Epidermal melanocyte (primary cell): ENCODE results near the gene SUCLG2.

Source experiments
- DNase-seq: peaks from one replicate; pipeline ENCODE4 v3.0.0; 2011; ENCODE audit warnings: low spot score; ENCODE audit not compliant: insufficient read length

The SUCLG2 gene

DNA sequence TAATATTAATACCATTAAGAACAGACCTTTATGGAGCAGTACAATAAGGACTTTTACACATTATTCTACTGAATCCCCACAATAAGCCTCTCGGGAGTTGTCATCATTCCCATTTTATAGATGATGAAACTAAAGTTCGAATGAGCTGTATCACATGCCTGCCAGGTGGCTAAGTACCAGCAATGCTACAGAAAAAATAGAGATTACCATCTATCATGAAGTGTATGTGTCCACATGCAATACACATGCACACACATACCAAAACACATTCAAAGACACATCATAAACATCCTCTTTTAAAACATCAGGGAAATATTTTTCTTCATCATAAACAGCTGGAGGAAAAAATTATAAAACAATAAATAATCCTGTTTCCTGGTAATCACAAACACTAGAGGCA is 136.6 kb downstream of the SUCLG2 start:
- DNase-seq, result no peak

DNA sequence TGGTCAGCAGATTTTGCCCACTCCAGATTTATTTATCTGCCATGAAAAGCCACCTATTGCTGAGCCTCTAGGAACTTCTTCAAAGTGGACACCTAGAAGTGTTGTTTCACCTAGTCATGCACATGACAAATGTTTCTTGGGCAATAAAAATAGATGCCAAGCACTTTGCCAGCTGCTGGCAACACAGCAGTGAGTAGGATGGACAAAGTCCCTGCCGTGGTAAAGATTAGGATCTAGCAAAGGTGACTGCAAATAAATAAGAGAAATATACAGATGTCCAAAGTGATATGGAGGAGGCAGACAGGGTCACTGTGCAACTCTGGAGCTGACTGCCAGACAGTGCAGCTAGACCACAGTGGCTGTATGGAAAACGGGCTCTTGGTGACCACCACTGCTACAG is 137.9 kb downstream of the SUCLG2 start:
- DNase-seq, result no peak

GRCh38 chr3:67515778-67516177 is 138.6 kb downstream of the SUCLG2 start:
- DNase-seq, result no peak

- DNase-seq, result no peak
Measured at GRCh38 chr3:67509471-67510075, 144.8 kb downstream of the SUCLG2 start.

DNA sequence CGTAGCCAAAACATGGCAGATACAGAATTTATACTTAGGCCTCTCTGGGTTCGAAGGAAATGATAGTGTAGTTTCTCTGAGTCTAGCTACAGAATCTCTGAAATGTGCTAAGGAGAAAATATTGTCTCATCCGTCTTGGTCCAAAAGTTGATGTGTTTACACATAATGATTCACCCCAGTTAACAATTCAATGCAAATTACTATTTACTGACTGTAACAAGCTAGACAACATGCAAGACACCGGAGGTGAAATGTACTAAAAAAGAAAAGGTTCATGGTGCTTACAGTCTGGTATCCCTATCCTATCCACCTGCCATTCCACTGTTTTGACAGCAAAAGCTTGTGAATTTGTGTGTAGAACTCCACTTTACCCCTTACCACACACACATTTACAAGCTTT is 146.8 kb downstream of the SUCLG2 start:
- DNase-seq, result no peak

DNA sequence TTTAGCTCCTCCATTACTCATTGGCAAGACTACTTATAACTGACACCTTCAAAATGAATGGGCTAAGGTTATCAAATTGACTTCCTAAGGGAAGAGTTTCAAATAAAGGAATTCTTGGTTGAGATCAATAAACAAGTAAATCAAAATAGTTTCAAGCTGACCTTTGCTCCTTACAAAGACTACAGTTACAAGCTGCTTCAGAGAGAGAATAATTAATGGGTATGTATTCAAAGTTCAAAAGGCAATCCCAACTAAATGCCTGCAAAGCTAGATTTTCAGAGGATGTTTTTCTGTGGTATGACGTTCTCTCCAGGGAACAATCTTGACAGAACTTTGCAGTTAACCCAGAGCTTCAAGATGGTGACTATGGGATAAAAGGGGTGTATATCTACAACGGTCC is 153.7 kb downstream of the SUCLG2 start:
- DNase-seq, result no peak

DNA sequence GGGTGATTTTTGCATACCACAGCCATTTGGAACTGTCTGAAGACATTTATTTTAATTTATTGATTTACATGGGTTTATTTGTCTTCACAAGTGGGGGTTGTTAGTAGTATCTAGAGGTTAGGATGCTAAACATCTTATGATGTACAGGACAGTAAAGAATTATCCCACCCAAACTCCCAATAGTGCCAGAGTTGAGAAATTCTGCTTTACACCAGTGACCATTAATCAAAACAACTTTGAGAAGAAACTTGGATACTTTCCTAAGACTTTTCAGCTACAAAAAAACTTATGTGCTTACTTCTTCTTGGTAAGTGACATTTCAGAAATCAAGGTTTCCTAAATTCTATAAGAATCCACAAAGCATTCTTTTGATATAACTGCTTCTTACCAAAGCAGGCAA is 156.7 kb downstream of the SUCLG2 start:
- DNase-seq, result no peak

- no peak for DNase-seq
Measured at GRCh38 chr3:67495751-67496150, 158.7 kb downstream of the SUCLG2 start.

DNA sequence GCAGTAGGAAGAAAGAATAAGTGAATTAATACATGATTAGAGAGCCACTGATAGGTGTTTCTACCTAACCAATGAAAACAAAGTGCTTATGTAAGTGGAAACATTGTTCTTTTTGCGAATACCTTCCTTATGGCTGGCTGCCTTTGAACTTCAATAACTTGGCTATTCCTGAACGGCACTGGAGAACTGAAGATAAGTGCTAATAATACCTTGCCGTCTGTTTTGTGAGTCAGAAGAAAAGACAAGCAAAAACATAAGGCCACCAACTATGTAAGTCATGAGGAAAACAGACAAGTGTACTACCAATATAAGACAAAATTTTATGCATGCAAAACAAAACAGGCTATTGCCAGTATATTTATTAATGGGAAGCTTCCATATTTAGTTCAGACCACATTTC is 160.6 kb downstream of the SUCLG2 start:
- no peak for DNase-seq

- DNase-seq, result no peak
Measured at GRCh38 chr3:67490658-67491057, 163.8 kb downstream of the SUCLG2 start.

GRCh38 chr3:67489816-67490215 is 164.6 kb downstream of the SUCLG2 start:
- DNase-seq, result no peak

DNA sequence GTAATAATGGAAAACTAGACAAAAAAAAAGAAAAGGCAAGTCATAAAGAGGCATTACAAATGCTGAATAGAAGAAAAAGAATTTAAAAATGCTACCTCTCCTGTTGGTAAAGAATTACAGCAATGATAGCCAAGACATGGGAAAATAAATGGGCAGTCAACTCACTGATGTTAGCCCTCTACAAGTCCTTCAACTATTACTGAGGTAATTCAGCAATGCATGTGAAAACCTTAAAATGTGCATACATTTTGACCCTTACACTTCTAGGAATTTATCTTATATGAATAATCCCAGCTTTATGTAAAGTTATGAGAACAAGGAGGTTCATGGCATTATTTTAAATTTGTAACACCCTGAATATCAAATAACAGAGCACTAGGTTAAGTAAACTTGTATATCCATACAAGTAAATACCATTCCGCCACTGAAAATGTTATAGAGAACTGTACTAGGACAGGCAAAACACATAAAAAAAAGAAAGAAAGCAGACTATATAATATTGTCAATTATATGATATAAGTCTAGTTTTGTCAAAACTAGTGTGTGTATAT is 166.8 kb downstream of the SUCLG2 start:
- DNase-seq, result no peak

DNA sequence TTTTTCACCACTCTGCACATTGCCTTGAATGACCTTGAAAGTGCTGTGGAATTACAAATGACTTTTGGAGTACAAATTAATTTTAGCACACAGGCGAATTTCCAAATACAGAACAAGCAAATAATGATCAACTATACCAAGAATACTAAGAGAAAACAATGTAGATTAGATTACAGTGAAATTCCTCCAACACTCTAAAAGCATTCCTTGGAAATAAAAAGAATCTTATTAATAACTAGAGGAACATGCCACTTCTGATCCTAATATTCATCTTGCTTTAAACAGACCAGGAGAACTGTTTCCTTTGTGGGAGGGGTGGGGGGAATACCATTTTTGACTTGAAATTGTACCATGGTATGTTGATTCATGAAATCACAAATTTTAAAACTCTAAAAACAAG is 167.5 kb downstream of the SUCLG2 start:
- no peak for DNase-seq

DNA sequence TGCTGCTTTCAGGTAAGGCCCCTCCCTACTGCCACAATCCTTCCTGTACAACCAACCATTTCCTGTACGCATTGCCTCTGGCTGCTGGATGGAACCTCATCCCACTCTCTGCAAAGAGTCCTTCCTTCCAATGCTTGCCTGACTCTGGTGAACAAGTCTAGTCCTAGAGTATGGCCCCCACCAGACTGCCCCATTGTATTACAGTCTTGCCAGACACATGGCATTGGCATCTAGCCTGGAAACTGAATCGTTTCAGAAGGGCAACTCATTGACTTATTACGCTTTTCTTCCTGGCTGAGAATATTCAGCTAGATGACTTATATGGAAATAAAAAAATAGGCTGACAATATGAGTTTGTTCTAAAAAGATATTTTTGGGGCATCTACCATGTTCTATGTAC is 170.3 kb downstream of the SUCLG2 start:
- DNase-seq, result no peak

GRCh38 chr3:67481126-67481525 is 173.3 kb downstream of the SUCLG2 start:
- no peak for DNase-seq

DNA sequence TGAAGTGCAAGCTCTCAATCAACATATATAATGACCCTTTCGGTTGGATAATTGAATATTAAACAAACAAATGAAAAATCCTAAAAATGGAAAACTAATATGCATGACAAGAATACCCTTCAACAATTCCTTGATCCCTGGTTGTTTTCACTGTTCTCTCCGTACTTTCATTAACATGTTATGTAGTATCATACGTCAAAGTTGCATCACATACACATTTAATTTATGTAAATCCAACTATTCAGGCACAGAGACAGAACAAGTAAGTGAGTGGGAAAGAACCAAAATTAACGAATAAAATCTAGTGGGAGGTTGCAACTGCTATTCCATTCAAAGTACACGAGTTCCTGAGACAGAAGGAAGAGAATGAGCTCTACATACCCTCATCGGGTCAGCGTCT is 176.0 kb downstream of the SUCLG2 start:
- DNase-seq, result no peak

DNA sequence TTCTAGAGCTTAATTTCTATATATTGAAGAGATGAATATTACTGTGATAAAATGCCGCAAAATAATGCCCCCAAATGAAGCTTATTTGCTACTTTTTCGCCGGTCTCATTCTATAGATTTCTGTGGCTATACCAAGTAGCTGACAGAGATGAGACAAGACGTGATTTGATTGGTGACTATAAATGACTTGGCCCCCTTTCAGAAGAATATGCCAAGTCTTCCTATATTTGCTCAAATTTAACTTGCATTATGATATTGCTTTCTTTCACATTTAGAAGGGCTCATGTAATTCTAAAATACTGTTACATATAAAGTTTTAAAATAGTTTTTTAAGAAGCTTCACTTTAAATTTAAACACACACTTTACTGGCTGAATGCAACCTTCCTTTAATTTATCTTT is 180.1 kb downstream of the SUCLG2 start:
- DNase-seq, result no peak

DNA sequence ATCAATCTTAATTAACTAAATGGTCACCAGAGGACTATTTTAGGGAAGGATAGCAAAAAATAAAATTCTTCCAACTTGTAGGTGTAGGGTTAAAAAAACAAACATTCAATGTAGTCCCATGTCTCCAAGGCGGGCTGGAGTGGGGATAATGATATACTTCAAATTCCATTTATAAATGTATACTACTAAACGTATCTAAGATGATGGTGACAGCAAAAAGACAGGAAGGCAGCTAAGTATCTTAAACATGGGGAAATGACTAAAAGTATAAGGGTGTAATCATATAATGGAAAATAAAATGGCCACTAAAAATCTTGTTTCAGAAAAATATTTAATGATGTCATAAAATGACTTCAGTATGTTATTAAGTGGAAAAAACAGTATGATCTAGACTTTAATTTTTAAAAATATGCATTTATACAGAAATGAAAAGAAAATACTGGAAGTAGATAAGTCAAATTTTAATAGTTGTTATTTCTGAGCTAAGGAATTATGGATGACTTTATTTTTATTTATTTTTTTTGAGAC is 181.7 kb downstream of the SUCLG2 start:
- DNase-seq, result no peak

DNA sequence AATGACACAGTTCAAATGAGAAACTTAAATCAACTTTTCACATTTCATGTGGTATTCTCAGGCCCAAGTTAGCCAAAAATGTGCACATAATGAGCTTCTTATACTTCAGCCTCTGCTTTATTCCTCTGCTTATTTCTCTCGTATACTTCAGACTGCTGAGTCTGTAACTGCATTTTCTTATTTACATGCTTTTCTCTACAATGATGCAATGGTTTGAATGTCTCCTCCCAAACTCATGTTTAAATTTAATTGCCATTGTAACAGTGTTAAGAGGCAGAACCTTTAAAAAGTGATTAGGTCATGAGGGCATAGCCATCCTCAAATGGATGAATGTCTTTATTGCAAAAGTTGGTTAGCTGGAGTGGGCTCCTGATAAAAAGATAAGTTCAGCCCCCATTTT is 184.2 kb downstream of the SUCLG2 start:
- DNase-seq, result no peak

DNA sequence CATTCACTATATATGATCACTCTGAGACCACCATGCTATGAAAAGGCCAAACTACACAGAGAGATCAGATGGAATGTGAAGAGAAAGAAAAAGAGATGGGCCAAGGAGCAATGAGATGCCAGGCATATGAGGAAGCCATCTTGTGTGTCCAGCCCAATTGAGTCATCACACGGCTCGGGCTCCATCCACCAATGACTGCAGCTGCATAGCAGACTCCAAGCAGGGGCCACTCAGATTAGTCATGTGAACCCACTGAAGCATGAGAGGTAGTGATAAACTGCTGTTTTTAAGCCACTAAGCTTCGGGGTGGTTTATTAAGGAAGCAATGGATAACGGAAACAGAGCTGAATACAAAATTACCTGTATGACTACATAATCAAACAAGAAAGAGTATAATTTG is 185.9 kb downstream of the SUCLG2 start:
- DNase-seq, result no peak

DNA sequence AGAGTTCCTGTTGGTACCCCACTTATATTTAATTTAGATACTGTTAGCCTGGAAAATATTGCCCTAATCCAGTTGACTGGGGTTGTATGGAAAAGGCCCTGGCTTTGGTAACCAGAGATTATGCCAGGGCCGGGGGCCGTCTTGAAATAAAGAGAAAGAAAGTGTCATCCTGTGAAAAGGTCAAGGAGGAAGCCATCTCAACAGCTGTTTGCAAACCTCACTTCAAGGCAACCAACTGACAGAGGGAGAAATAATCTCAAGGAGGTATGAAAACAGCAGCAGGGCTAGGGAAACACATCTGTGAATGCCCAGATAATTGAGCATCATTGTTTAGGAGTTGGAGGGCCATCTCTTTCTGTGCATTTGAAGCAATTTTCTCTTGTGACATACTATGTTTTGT is 190.8 kb downstream of the SUCLG2 start:
- no peak for DNase-seq

DNA sequence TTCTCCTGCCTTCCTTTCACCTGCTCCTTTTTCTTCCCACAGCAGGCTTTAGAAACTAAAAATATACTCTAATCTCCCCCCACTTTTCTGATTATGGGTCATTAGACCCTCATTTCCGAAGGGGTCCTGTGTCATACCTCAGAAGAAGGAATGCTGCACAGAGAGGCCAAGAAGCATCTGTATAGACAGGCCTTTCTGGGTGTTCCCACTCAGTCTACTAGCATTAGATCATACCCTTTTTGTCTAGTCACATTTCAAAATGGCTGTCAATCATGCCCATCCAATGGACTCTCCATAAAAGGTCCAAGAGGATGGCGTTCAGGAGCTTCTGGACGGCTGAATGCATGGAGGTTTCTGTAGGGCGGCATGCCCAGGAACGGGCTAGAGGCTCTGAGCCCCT is 192.2 kb downstream of the SUCLG2 start:
- DNase-seq, result no peak

DNA sequence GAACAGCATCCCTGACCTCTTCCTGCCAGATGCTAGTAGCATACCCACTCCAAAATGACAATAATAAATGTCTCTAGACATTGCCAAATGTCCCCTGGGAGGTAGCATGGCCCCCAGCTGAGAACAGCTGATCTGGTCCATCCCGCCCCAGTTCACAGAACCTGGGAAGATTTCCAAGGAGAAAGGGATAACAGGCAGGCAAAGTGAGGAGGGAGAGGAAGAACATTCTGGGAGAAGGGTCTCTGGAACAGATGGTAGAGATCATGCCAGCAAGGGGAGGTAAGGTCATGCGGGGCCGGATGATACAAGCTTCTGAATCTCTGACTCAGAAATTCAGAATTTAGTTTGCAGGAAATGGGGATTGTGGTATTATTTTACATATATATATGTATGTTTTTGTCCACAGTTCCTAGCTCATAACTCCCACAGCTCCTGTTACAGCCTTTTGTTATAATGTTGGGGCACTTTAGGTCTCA is 192.7 kb downstream of the SUCLG2 start:
- no peak for DNase-seq
